ENCODE measurements around the gene ESR2. TPM values are rescaled to one million over a fixed set of nuclear protein-coding genes. Genes with fewer than 3 reads are reported as not detected.
A peak's percentile ranks its signal among the peaks of the same experiment; 100 is the strongest.

ESR2 gene
- total RNA-seq, 1 donor from 2014 or later: not detected

DNA sequence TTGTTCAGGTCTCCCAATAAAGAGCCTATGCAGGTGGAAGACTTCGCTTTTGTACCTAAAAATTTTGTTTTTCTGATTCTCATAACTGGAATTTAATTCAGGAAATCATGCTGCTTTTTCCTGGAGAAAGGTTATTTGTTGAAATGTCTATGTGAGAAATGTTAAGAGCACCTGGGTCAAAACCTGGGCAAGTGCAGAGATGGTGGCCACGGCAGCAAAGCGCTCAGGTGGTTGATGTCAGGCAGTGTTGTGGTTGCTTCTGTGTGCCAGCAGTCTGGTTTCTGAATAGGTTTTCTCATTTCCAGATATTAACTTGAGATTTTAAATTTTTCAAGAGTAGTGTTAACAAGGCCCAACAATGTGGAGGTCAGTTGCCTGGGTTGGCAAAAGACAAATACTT lies 96.2 kb downstream of the ESR2 start:
- peaks cover 3% of the 10 kb centered on the region for H3K27me3 Mint-ChIP-seq (ENCODE audit: unreplicated experiment)

DNA sequence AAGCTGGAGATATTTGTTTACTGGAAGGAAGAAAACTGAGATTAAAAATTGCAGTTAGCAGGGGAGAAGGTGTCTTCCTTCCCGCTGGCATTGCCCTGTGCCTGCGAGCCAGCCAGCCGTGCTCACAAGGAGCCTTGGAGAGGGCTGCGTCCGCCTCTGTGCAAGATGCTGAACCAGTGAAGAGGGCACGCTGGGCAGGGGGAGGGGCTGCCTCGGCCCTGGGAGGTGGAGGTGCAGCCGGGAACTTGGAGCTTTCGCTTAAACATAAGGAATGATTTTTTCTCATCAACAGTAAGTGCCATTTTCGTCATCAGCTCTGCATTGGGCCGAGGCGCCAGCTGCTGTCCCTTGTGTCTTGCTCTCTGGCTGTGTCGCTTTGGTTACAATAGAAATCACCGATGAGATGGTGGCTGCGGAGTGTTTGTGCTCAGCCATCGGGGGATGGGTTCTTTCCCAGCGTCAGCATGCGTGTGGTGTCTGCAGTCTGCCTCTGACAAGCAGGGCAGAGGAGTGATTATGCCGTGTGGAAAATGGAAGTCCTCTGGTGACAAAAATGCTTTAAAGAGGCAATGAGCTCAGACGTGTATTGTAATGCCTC lies 97.3 kb downstream of the ESR2 start:
- H3K9me3 Mint-ChIP-seq (ENCODE audit: unreplicated experiment): no peaks in the 10 kb centered on the region
- TF ChIP-seq, protein P1, sequence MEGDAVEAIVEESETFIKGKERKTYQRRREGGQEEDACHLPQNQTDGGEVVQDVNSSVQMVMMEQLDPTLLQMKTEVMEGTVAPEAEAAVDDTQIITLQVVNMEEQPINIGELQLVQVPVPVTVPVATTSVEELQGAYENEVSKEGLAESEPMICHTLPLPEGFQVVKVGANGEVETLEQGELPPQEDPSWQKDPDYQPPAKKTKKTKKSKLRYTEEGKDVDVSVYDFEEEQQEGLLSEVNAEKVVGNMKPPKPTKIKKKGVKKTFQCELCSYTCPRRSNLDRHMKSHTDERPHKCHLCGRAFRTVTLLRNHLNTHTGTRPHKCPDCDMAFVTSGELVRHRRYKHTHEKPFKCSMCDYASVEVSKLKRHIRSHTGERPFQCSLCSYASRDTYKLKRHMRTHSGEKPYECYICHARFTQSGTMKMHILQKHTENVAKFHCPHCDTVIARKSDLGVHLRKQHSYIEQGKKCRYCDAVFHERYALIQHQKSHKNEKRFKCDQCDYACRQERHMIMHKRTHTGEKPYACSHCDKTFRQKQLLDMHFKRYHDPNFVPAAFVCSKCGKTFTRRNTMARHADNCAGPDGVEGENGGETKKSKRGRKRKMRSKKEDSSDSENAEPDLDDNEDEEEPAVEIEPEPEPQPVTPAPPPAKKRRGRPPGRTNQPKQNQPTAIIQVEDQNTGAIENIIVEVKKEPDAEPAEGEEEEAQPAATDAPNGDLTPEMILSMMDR (IDR thresholded peaks at IDR 0.05; ENCODE audit: unreplicated experiment): no peak
- H3K27me3 Mint-ChIP-seq (ENCODE audit: unreplicated experiment): peaks cover 3% of the 10 kb centered on the region
- peak; percentile 38 for DNase-seq (ENCODE audit: low spot score)
- H3K4me1 Mint-ChIP-seq (ENCODE audit: unreplicated experiment): peaks cover 18% of the 10 kb centered on the region
- H3K4me3 Mint-ChIP-seq (ENCODE audit: unreplicated experiment): peak overlapping the region; percentile 78
- no peaks in the 10 kb centered on the region for H3K36me3 Mint-ChIP-seq (ENCODE audit: low read depth, unreplicated experiment)
- H3K27ac Mint-ChIP-seq (ENCODE audit: unreplicated experiment): no peak overlapping the region

More for the DNA sequence above, 96.2 kb downstream of the ESR2 start:
- Mint-ChIP-seq H3K36me3 (ENCODE audit: low read depth, unreplicated experiment) (no peaks in the 10 kb centered on the region), H3K4me3 (ENCODE audit: unreplicated experiment) (no peak overlapping the region), H3K9me3 (ENCODE audit: unreplicated experiment) (no peaks in the 10 kb centered on the region), H3K4me1 (ENCODE audit: unreplicated experiment) (peaks cover 18% of the 10 kb centered on the region), H3K27ac (ENCODE audit: unreplicated experiment) (no peak overlapping the region)
- TF ChIP-seq, protein P1 (IDR thresholded peaks at IDR 0.05; ENCODE audit: unreplicated experiment): no peak
- DNase-seq (ENCODE audit: low spot score): no peak

DNA sequence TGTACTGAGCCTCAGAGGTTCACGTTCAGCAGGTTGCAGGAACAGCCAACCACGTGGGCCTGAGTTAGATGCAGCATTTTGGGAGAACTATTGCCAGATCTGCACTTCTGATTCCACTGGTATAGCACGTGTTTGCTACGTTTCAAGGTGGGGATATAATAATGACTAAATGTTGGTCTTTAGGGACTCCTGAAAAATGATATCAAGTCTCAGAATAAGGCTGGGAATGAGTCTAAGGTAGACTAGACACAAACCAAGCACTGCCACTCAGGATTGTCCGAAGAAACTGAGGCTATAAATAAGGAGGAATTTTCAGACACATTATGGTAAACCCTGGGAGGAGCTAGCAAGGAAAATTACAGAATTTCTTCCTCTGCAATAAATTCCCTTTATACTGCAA lies 98.1 kb downstream of the ESR2 start:
- Mint-ChIP-seq H3K4me3 (ENCODE audit: unreplicated experiment) (no peak overlapping the region), H3K4me1 (ENCODE audit: unreplicated experiment) (peaks cover 18% of the 10 kb centered on the region), H3K27ac (ENCODE audit: unreplicated experiment) (no peak overlapping the region), H3K9me3 (ENCODE audit: unreplicated experiment) (no peaks in the 10 kb centered on the region), H3K36me3 (ENCODE audit: low read depth, unreplicated experiment) (no peaks in the 10 kb centered on the region), H3K27me3 (ENCODE audit: unreplicated experiment) (peaks cover 4% of the 10 kb centered on the region)
- no peak for DNase-seq (ENCODE audit: low spot score)
- TF ChIP-seq, protein P1 (IDR thresholded peaks at IDR 0.05; ENCODE audit: unreplicated experiment): no peak

DNA sequence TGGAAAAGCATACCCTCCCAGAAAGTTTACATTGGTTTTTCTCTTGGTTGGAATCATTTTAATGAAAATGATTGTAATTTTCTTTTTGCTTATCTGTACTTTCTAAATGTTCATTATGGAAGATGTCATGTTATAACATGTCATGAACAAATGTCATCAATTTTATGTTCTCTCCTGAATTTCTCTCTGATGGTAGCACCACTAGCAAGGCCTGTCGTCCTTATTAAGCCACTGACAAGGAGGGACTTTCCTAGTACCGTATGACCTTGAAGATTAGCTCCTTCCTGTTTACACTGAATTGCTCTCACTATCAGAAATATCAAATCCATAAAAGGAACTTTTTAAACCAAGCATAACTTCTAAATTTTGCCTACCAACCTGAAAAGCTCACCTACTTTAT lies 99.0 kb downstream of the ESR2 start:
- Mint-ChIP-seq H3K27me3 (ENCODE audit: unreplicated experiment) (peaks cover 4% of the 10 kb centered on the region), H3K4me1 (ENCODE audit: unreplicated experiment) (peaks cover 12% of the 10 kb centered on the region), H3K9me3 (ENCODE audit: unreplicated experiment) (no peaks in the 10 kb centered on the region), H3K4me3 (ENCODE audit: unreplicated experiment) (no peak overlapping the region), H3K36me3 (ENCODE audit: low read depth, unreplicated experiment) (no peaks in the 10 kb centered on the region), H3K27ac (ENCODE audit: unreplicated experiment) (no peak overlapping the region)
- TF ChIP-seq, protein P1 (IDR thresholded peaks at IDR 0.05; ENCODE audit: unreplicated experiment): no peak
- no peak for DNase-seq (ENCODE audit: low spot score)

DNA sequence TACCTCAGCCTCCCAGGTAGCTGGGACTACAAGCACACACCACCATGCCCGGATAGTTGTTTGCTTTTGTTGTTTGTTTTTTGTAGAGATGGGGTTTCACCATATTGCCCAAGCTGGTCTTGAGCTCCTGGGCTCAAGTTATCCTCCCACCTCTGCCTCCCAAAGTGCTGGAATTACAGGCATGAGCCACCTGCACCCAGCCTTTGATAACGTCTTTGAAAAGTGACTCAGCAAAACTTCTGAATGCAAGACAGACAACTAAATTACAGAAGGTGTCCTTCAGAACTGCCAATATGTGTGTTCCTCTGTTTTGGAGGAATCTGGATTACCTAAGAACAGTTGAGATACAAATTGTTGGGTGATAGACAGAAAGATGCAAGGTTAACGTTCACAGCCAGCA lies 99.8 kb downstream of the ESR2 start:
- H3K36me3 Mint-ChIP-seq (ENCODE audit: low read depth, unreplicated experiment): no peaks in the 10 kb centered on the region
- H3K4me3 Mint-ChIP-seq (ENCODE audit: unreplicated experiment): no peak overlapping the region
- TF ChIP-seq, protein P1 (IDR thresholded peaks at IDR 0.05; ENCODE audit: unreplicated experiment): no peak
- peaks cover 11% of the 10 kb centered on the region for H3K4me1 Mint-ChIP-seq (ENCODE audit: unreplicated experiment)
- peaks cover 4% of the 10 kb centered on the region for H3K27me3 Mint-ChIP-seq (ENCODE audit: unreplicated experiment)
- DNase-seq (ENCODE audit: low spot score): no peak
- H3K9me3 Mint-ChIP-seq (ENCODE audit: unreplicated experiment): no peaks in the 10 kb centered on the region
- no peak overlapping the region for H3K27ac Mint-ChIP-seq (ENCODE audit: unreplicated experiment)
